Left ventricle myocardium inferior (tissue), 1 donor: Measurements from ENCODE around the gene APP. TPM values are rescaled to one million over a fixed set of nuclear protein-coding genes. Genes with fewer than 3 reads are reported as not detected.

Experiments used
- DNase-seq: peaks from one replicate; pipeline ENCODE4 v3.0.0-alpha.2; 2020
- H3K27ac ChIP-seq: fragments of 200-600 bp; replicated peaks from 2 replicates; pipeline ENCODE4 v1.8.0; 2021
- H3K27me3 ChIP-seq: fragments of 200-600 bp; 2 replicates; pipeline ENCODE4 v1.8.0; 2021; ENCODE audit warnings: low read depth
- H3K36me3 ChIP-seq: fragments of 200-600 bp; 2 replicates; pipeline ENCODE4 v1.8.0; 2021
- H3K4me1 ChIP-seq: fragments of 200-600 bp; 2 replicates; pipeline ENCODE4 v1.8.0; 2021
- H3K4me3 ChIP-seq: fragments of 200-600 bp; 2 replicates; pipeline ENCODE4 v1.8.0; 2021; ENCODE audit warnings: mild to moderate bottlenecking, moderate library complexity
- H3K9me3 ChIP-seq: fragments of 200-600 bp; replicated peaks from 2 replicates; pipeline ENCODE4 v1.8.0; 2021
- intact Hi-C: fragments of 100-400 bp; cut with micrococcal nuclease; formaldehyde crosslinking; loops from one replicate; pipeline ENCODE4 v1.11.0; 2022
- total RNA-seq: library from RNA; stranded (reverse); fragmentation: NEBNext Ultra II Directional; extraction: Animal tissue kit (Norgen Biotek cat#: 25700); gene quantifications from one replicate; pipeline ENCODE4 v1.2.1, GENCODE V29; 2021
- TF ChIP-seq, protein P1 (sequence below): fragments of 200-600 bp; IDR thresholded peaks from 2 replicates; pipeline ENCODE4 v1.8.0; 2021; ENCODE audit warnings: antibody characterized with exemption, mild to moderate bottlenecking, borderline replicate concordance
- donor health status: DM: no; HTN: yes; CAD: no; lungs with severe emphysema.

APP gene
- total RNA-seq, 1 donor from 2014 or later: 332 TPM

DNA sequence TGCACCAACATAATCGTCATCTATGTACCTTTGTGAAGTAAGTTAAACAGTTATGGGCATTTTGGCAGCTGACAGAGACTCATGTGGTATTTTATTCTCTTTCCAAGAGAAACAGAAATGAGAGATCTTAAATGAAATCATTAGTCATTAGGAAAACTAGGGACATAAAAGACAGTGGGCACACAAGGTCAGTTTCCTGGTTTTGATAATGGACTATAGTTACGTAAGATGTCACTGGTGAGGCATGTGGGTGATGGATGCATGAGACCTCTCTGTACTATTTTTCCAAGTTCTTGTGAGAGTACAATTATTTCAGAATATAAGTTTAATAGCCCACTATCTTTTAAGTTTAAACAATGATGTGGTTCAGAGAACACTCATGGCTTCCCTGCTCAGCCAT is 216.9 kb downstream of the APP start:
- no peak overlapping the region for H3K4me3 ChIP-seq
- H3K36me3 ChIP-seq: peaks cover 44% of the 10 kb centered on the region
- no peaks in the 10 kb centered on the region for H3K27me3 ChIP-seq
- TF ChIP-seq, protein P1, sequence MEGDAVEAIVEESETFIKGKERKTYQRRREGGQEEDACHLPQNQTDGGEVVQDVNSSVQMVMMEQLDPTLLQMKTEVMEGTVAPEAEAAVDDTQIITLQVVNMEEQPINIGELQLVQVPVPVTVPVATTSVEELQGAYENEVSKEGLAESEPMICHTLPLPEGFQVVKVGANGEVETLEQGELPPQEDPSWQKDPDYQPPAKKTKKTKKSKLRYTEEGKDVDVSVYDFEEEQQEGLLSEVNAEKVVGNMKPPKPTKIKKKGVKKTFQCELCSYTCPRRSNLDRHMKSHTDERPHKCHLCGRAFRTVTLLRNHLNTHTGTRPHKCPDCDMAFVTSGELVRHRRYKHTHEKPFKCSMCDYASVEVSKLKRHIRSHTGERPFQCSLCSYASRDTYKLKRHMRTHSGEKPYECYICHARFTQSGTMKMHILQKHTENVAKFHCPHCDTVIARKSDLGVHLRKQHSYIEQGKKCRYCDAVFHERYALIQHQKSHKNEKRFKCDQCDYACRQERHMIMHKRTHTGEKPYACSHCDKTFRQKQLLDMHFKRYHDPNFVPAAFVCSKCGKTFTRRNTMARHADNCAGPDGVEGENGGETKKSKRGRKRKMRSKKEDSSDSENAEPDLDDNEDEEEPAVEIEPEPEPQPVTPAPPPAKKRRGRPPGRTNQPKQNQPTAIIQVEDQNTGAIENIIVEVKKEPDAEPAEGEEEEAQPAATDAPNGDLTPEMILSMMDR: no peak
- intact Hi-C loops: no loop called here
- H3K27ac ChIP-seq: no peak overlapping the region
- no peaks in the 10 kb centered on the region for H3K9me3 ChIP-seq
- DNase-seq: no peak
- peaks cover 7% of the 10 kb centered on the region for H3K4me1 ChIP-seq

DNA sequence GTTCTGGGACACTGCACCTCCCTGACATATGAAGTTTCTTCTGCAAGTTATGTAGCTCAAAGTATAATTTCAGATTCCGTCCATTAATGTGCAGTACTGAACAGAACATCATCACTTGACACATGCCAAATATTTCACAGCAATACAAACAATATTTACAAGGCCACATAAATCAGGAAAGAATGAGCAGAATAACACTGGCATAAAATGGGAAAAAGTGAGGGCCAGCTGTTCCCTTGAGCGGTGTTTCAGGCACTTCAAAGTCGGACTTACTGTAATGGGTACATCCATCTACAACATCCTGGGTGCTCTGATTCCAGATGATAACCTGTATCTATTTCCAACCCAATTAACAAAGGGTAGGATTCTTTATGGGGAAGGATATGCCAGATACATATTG is 217.4 kb downstream of the APP start:
- Histone ChIP-seq H3K27ac (no peak overlapping the region), H3K27me3 (no peaks in the 10 kb centered on the region), H3K4me3 (no peak overlapping the region), H3K4me1 (peaks cover 7% of the 10 kb centered on the region), H3K36me3 (peaks cover 42% of the 10 kb centered on the region), H3K9me3 (no peaks in the 10 kb centered on the region)
- TF ChIP-seq, protein P1: no peak
- no peak for DNase-seq
- intact Hi-C loops: no loop called here

DNA sequence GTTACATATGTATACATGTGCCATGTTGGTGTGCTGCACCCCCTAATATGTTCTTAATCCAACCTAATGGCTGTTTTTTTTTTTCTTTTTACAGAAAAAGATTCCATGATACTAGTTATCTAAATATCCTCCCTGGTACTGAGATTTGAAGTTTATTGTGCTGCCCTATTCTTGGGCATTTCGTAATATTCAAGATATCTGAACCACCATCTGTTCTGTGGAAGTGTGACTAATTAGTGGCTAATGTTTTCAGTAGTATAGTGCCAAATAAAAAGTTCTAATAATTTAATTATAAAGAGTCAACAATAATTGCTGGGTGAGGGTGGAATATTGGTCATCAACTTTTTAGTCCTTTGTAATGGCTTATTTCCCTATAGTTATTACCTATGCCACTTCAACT is 218.3 kb downstream of the APP start:
- TF ChIP-seq, protein P1: no peak
- intact Hi-C loops: no loop called here
- H3K4me3 ChIP-seq: no peak overlapping the region
- no peak overlapping the region for H3K27ac ChIP-seq
- no peaks in the 10 kb centered on the region for H3K9me3 ChIP-seq
- H3K36me3 ChIP-seq: peaks cover 35% of the 10 kb centered on the region
- peaks cover 4% of the 10 kb centered on the region for H3K4me1 ChIP-seq
- DNase-seq: no peak
- no peaks in the 10 kb centered on the region for H3K27me3 ChIP-seq

DNA sequence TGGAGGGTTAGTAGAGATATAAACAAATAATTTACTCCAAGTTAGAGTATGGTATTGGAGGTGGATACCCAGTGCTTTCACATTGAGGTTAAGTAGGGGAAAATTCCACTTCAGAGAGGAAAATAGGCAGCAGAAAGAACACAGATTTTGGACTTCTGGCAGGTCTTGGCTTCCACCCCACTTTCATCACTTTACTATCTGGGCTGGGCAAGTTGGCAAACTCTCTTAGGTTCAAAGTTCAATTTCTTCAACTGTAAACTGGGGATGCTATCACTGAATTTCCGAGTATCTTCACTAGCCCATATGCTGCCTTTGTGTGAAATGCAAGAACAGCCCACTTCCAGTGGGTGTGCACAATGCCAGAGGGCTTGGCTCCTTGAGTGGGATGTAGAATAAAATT is 220.9 kb downstream of the APP start:
- Histone ChIP-seq H3K4me3 (no peak overlapping the region), H3K36me3 (peaks cover 41% of the 10 kb centered on the region), H3K27me3 (no peaks in the 10 kb centered on the region), H3K9me3 (peaks cover 7% of the 10 kb centered on the region), H3K4me1 (peaks cover 2% of the 10 kb centered on the region), H3K27ac (no peak overlapping the region)
- DNase-seq: no peak
- intact Hi-C loops: no loop called here
- TF ChIP-seq, protein P1: no peak

DNA sequence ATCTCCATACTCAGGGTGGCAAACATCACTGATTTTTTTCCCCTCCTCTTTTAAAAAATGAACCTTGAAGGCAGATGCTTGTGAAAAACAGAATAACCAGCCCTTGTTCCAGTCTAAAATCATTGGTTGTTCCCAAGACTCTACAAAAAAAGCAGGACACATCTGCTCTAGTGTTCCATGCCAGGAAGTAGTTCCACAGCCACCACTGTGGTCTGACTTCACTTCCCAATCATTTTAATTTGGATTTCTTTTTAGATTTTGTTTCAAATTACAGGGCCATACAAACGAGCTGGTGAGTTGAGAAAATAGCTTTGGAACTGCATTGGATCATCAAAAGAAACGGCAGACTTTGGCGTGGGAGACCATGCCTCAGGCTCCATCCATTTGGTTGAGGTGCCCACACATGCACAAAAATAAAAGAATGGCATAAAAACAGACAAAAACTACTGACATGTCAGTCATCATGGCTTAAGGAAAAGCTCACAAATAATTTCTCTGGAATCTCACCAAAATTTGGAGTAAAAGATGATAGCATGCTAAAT is 225.8 kb downstream of the APP start:
- H3K4me3 ChIP-seq: no peak overlapping the region
- peaks cover 21% of the 10 kb centered on the region for H3K4me1 ChIP-seq
- DNase-seq: no peak
- peaks cover 15% of the 10 kb centered on the region for H3K36me3 ChIP-seq
- intact Hi-C loops: no loop called here
- TF ChIP-seq, protein P1: no peak
- H3K27me3 ChIP-seq: no peaks in the 10 kb centered on the region
- peak overlapping the region; percentile 52 for H3K27ac ChIP-seq
- peaks cover 7% of the 10 kb centered on the region for H3K9me3 ChIP-seq
